IPS-20b (cell line): ENCODE results near the gene EPB41L4B.

Experiments used
- H3K27ac ChIP-seq: one replicate; pipeline ENCODE4 v1.5.1; 2013; ENCODE audit warnings: low read length
- H3K27me3 ChIP-seq: 2 replicates; pipeline ENCODE4 v1.6.1; 2013; ENCODE audit warnings: mild to moderate bottlenecking, low read length, inconsistent platforms; ENCODE audit not compliant: insufficient read depth
- H3K36me3 ChIP-seq: 2 replicates; pipeline ENCODE4 v1.6.1; 2013; ENCODE audit warnings: low read depth, mild to moderate bottlenecking, inconsistent platforms, low read length, moderate library complexity; ENCODE audit not compliant: insufficient read depth
- H3K4me1 ChIP-seq: 2 replicates; pipeline ENCODE4 v1.6.1; 2013; ENCODE audit warnings: mild to moderate bottlenecking, control low read depth, inconsistent platforms, low read length, moderate library complexity; ENCODE audit not compliant: insufficient read depth
- H3K4me3 ChIP-seq: 2 replicates; pipeline ENCODE4 v1.5.1; 2013; ENCODE audit warnings: mild to moderate bottlenecking, low read length, inconsistent platforms
- H3K9ac ChIP-seq: 2 replicates; pipeline ENCODE4 v1.6.1; 2013; ENCODE audit warnings: low read depth, mild to moderate bottlenecking, inconsistent platforms, low read length, moderate library complexity
- H3K9me3 ChIP-seq: 2 replicates; pipeline ENCODE4 v1.6.1; 2013; ENCODE audit warnings: mild to moderate bottlenecking, low read depth, low read length, inconsistent platforms; ENCODE audit not compliant: insufficient read depth

Gene EPB41L4B

GRCh38 chr9:109166771-109167601 lies 153.9 kb downstream of the EPB41L4B start, which contains the start of gene FRRS1L:
Gene FRRS1L (minus strand): TSS chr9:109167249. CDS start chr9:109167138, 111 bp downstream.
- Histone ChIP-seq H3K27me3 (peaks cover 67% of the 10 kb centered on the region), H3K9me3 (peaks cover 3% of the 10 kb centered on the region; the same call in 1 of the 2 replicates), H3K4me3 (peak within 1 kb of the TSS; percentile 65), H3K4me1 (peaks cover 5% of the 10 kb centered on the region; the same call in 1 of the 2 replicates), H3K27ac (no peak within 1 kb of the TSS), H3K36me3 (no peaks in the 10 kb centered on the region), H3K9ac (no peak within 1 kb of the TSS)

DNA sequence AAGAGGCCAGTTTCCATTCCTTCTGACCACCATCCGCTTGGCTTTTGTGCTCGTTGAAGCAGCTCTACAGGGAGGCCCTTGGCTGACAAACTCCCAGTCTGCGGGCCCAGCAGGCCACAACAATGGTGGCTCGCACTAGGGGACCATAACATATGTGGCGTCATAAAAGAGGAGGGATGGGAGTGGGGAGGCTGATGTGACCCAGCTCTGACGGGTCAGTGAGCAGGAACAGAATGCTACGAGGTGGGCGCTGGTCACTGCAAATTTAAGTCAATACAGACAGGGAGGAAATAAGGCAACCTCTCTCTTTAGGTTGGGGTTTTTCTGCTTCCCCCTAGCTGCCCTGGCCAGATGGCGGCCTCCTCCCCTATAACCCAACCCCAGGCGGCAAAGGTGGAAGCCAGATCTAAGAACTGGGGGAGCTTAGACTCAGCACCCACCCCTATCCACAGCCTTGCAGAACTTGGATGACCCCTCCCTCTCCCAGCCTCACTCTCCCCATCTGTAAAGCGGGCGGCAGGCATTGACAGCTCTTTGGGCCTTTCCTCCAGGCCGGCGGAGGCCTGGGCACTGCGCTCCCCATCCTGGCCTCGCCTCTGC lies 154.6 kb downstream of the EPB41L4B start:
- H3K9me3 ChIP-seq, result peaks cover 3% of the 10 kb centered on the region; the same call in 1 of the 2 replicates
- H3K27ac ChIP-seq, result no peak overlapping the region
- H3K27me3 ChIP-seq, result peaks cover 67% of the 10 kb centered on the region
- H3K9ac ChIP-seq, result no peak overlapping the region
- peak overlapping the region; percentile 65 for H3K4me3 ChIP-seq
- H3K4me1 ChIP-seq, result peaks cover 5% of the 10 kb centered on the region; the same call in 1 of the 2 replicates
- H3K36me3 ChIP-seq, result no peaks in the 10 kb centered on the region

- no peak overlapping the region for H3K27ac ChIP-seq
- H3K27me3 ChIP-seq, result peaks cover 66% of the 10 kb centered on the region
- no peak overlapping the region for H3K9ac ChIP-seq
- no peaks in the 10 kb centered on the region for H3K36me3 ChIP-seq
- H3K4me1 ChIP-seq, result peaks cover 5% of the 10 kb centered on the region; the same call in 1 of the 2 replicates
- no peak overlapping the region for H3K4me3 ChIP-seq
- peaks cover 3% of the 10 kb centered on the region; the same call in 1 of the 2 replicates for H3K9me3 ChIP-seq
Observed at GRCh38 chr9:109164042-109164441, 156.8 kb downstream of the EPB41L4B start.

DNA sequence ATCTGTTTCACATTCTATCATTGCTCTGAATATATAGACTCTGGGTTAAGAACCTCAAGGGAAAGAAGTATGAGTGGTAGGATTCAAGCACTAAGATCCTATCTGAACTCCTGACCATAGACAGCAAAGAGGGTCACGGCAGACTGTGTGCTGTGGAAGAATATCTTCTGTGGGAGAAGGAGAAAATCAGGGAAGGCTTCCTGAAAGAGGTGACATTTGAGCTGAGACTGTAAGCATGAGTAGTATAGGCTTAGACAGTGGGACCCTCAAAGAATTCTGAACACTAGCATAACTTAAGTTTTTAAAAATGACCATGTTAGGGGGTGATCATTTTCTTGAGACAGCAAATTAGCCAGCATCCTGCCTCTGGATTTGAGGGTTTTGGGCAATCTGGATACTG lies 157.7 kb downstream of the EPB41L4B start:
- Histone ChIP-seq H3K4me1 (peaks cover 5% of the 10 kb centered on the region; the same call in 1 of the 2 replicates), H3K4me3 (no peak overlapping the region), H3K36me3 (no peaks in the 10 kb centered on the region), H3K27me3 (peaks cover 58% of the 10 kb centered on the region), H3K27ac (no peak overlapping the region), H3K9me3 (peaks cover 3% of the 10 kb centered on the region; the same call in 1 of the 2 replicates), H3K9ac (no peak overlapping the region)

- Histone ChIP-seq H3K27ac (no peak overlapping the region), H3K4me1 (peaks cover 5% of the 10 kb centered on the region; the same call in 1 of the 2 replicates), H3K9ac (no peak overlapping the region), H3K4me3 (no peak overlapping the region), H3K36me3 (no peaks in the 10 kb centered on the region), H3K27me3 (peaks cover 52% of the 10 kb centered on the region), H3K9me3 (peaks cover 3% of the 10 kb centered on the region; the same call in 1 of the 2 replicates)
Observed at GRCh38 chr9:109162677-109163076, 158.2 kb downstream of the EPB41L4B start.

GRCh38 chr9:109161471-109161870 lies 159.4 kb downstream of the EPB41L4B start:
- peaks cover 42% of the 10 kb centered on the region for H3K27me3 ChIP-seq
- H3K4me3 ChIP-seq, result no peak overlapping the region
- H3K27ac ChIP-seq, result no peak overlapping the region
- peaks cover 3% of the 10 kb centered on the region; the same call in 1 of the 2 replicates for H3K9me3 ChIP-seq
- peaks cover 5% of the 10 kb centered on the region; the same call in 1 of the 2 replicates for H3K4me1 ChIP-seq
- H3K9ac ChIP-seq, result no peak overlapping the region
- H3K36me3 ChIP-seq, result no peaks in the 10 kb centered on the region

DNA sequence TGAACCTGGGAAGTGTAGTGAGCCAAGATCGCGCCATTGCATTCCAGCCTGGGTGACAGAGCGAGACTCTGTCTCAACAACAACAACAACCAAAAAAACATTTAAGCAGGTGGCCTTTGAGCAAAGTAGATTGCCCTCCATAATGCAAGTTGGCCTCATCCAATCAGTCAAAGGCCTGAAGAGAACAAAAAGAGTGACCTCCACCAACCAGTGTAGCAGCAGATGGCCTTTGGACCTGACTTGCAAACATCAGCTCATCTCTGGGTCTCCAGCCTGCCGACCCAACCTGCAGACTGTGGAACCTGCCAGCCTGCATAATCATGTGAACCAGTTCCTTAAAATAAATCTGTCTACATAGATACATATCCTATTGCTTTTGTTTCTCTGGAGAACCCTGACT lies 161.3 kb downstream of the EPB41L4B start:
- Histone ChIP-seq H3K9ac (no peak overlapping the region), H3K27me3 (peaks cover 23% of the 10 kb centered on the region), H3K27ac (no peak overlapping the region), H3K9me3 (no peaks in the 10 kb centered on the region), H3K4me1 (no peaks in the 10 kb centered on the region), H3K4me3 (no peak overlapping the region), H3K36me3 (no peaks in the 10 kb centered on the region)

- no peaks in the 10 kb centered on the region for H3K4me1 ChIP-seq
- no peak overlapping the region for H3K4me3 ChIP-seq
- H3K36me3 ChIP-seq, result no peaks in the 10 kb centered on the region
- H3K9me3 ChIP-seq, result peaks cover 6% of the 10 kb centered on the region
- H3K9ac ChIP-seq, result no peak overlapping the region
- no peak overlapping the region for H3K27ac ChIP-seq
- H3K27me3 ChIP-seq, result peaks cover 14% of the 10 kb centered on the region
Observed at GRCh38 chr9:109158651-109159050, 162.2 kb downstream of the EPB41L4B start.

GRCh38 chr9:109156708-109157107 lies 164.2 kb downstream of the EPB41L4B start:
- Histone ChIP-seq H3K9me3 (peaks cover 20% of the 10 kb centered on the region), H3K9ac (no peak overlapping the region), H3K27ac (no peak overlapping the region), H3K4me1 (no peaks in the 10 kb centered on the region), H3K36me3 (no peaks in the 10 kb centered on the region), H3K27me3 (no peaks in the 10 kb centered on the region), H3K4me3 (no peak overlapping the region)

- no peaks in the 10 kb centered on the region for H3K27me3 ChIP-seq
- no peaks in the 10 kb centered on the region for H3K4me1 ChIP-seq
- H3K36me3 ChIP-seq, result no peaks in the 10 kb centered on the region
- peaks cover 22% of the 10 kb centered on the region for H3K9me3 ChIP-seq
- no peak overlapping the region for H3K9ac ChIP-seq
- H3K27ac ChIP-seq, result no peak overlapping the region
- H3K4me3 ChIP-seq, result no peak overlapping the region
Observed at GRCh38 chr9:109150925-109151545, 169.8 kb downstream of the EPB41L4B start.

DNA sequence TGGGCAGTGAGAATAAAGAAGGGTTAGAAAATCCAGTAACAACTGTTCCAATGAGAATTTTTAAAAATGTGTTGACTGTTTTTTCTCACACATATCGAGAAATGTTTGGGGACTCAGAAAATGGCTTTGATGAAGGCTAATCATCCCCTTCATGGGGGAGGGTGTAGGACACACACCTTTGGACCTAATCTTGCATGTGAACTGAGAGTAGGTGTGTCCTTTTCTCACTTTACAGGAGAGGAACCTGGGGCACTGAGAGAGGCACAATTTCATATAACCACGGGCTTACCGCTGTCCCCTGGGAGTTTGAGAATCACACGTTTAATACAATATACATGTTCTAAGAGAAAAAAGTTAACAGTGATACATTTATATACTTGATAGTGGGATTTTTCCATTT lies 171.1 kb downstream of the EPB41L4B start:
- no peak overlapping the region for H3K4me3 ChIP-seq
- no peak overlapping the region for H3K9ac ChIP-seq
- H3K9me3 ChIP-seq, result peaks cover 22% of the 10 kb centered on the region
- H3K4me1 ChIP-seq, result no peaks in the 10 kb centered on the region
- no peak overlapping the region for H3K27ac ChIP-seq
- H3K27me3 ChIP-seq, result no peaks in the 10 kb centered on the region
- H3K36me3 ChIP-seq, result no peaks in the 10 kb centered on the region
